M059J (cell line): ENCODE data around the gene RBM48. TPM values are rescaled to one million over a fixed set of nuclear protein-coding genes. Genes with fewer than 3 reads are reported as not detected.
"Not testable (repeated sequence)": the region's sequence is repeated elsewhere in the genome, so short reads cannot be mapped to it uniquely, and the experiment has no call there.

Experiments
- DNase-seq: peaks from one replicate; pipeline ENCODE4 v3.0.0-alpha.2; 2012; ENCODE audit warnings: low read depth
- total RNA-seq: library from RNA; depleted of rRNA; stranded (reverse); fragments of >200 nt; shearing (Covaris generic); gene quantifications from 2 replicates; pipeline ENCODE4 v1.2.3, GENCODE V29; 2014; rRNA removed

RBM48 gene
- 12.8 and 15.8 TPM in 2 replicates for total RNA-seq

- DNase-seq, result peak; percentile 99
These were observed at the start of gene RBM48, which contains the start of gene PEX1 for GRCh38 chr7:92528188-92528957. TSS of gene RBM48 (plus strand) at chr7:92528795. CDS start at chr7:92528814, 19 bp downstream. TSS of gene PEX1 (minus strand) at chr7:92528520. CDS start at chr7:92528435, 85 bp downstream.

- not testable (repeated sequence) for DNase-seq
These were observed 49.4 kb upstream of the RBM48 start for GRCh38 chr7:92479146-92479545.

GRCh38 chr7:92483624-92484023 lies 45.0 kb upstream of the RBM48 start:
- not testable (repeated sequence) for DNase-seq

- not testable (repeated sequence) for DNase-seq
These were observed 44.4 kb upstream of the RBM48 start for GRCh38 chr7:92484226-92484625.

GRCh38 chr7:92485267-92485892 lies 43.2 kb upstream of the RBM48 start:
- no peak for DNase-seq

- DNase-seq, result no peak
These were observed 42.6 kb upstream of the RBM48 start for GRCh38 chr7:92485974-92486373.

- no peak for DNase-seq
These were observed 40.8 kb upstream of the RBM48 start for GRCh38 chr7:92487804-92488203.

- DNase-seq, result peak; percentile 1
These were observed 39.0 kb upstream of the RBM48 start for GRCh38 chr7:92489634-92490033.

- peak; percentile 6 for DNase-seq
These were observed 31.7 kb upstream of the RBM48 start for GRCh38 chr7:92496876-92497275.

GRCh38 chr7:92498557-92498956 lies 30.0 kb upstream of the RBM48 start:
- no peak for DNase-seq

GRCh38 chr7:92503767-92504166 lies 24.8 kb upstream of the RBM48 start:
- DNase-seq, result no peak

GRCh38 chr7:92504563-92504962 lies 24.0 kb upstream of the RBM48 start:
- no peak for DNase-seq

- DNase-seq, result no peak
These were observed 22.2 kb upstream of the RBM48 start for GRCh38 chr7:92506363-92506762.

GRCh38 chr7:92508946-92509345 lies 19.6 kb upstream of the RBM48 start:
- no peak for DNase-seq

- no peak for DNase-seq
These were observed 15.3 kb upstream of the RBM48 start for GRCh38 chr7:92513167-92513902.

GRCh38 chr7:92517631-92518030 lies 11.0 kb upstream of the RBM48 start:
- peak; percentile 24 for DNase-seq

GRCh38 chr7:92520024-92520423 lies 8.6 kb upstream of the RBM48 start:
- DNase-seq, result no peak

GRCh38 chr7:92523110-92523509 lies 5.5 kb upstream of the RBM48 start:
- DNase-seq, result no peak

- peak; percentile 72 for DNase-seq
These were observed 1.1 kb upstream of the RBM48 start for GRCh38 chr7:92527300-92528187.

GRCh38 chr7:92528958-92529264 lies 316 bp downstream of the RBM48 start:
- DNase-seq, result no peak

GRCh38 chr7:92534572-92534971 lies 6.0 kb downstream of the RBM48 start:
- DNase-seq, result no peak

- not testable (repeated sequence) for DNase-seq
These were observed 14.9 kb downstream of the RBM48 start for GRCh38 chr7:92543542-92543941.
